GM10266 (cell line): ENCODE results near the gene MSANTD1.

Experiments used
- DNase-seq: peaks from one replicate; pipeline ENCODE4 v3.0.0; 2012; ENCODE audit errors: extremely low spot score
- CTCF ChIP-seq: IDR thresholded peaks from 2 replicates; pipeline ENCODE4 v1.5.1; 2012; ENCODE audit warnings: mild to moderate bottlenecking, low read depth; ENCODE audit not compliant: control insufficient read depth, insufficient read depth; ENCODE audit errors: missing control alignments

The MSANTD1 gene

GRCh38 chr4:3244747-3245146 is 4.2 kb upstream of the MSANTD1 start:
- DNase-seq: no peak
- TF ChIP-seq CTCF: no peak

GRCh38 chr4:3245676-3246075 is 3.3 kb upstream of the MSANTD1 start:
- no peak for DNase-seq
- no peak for TF ChIP-seq CTCF

- TF ChIP-seq CTCF: no peak
- DNase-seq: no peak
Observed at GRCh38 chr4:3246458-3247398, 2.2 kb upstream of the MSANTD1 start.

- no peak for DNase-seq
- TF ChIP-seq CTCF: no peak
Observed at GRCh38 chr4:3247399-3248177, 1.4 kb upstream of the MSANTD1 start.

GRCh38 chr4:3248178-3248480 is 830 bp upstream of the MSANTD1 start:
- TF ChIP-seq CTCF: no peak

GRCh38 chr4:3249711-3250437 is 915 bp downstream of the MSANTD1 start:
- no peak for DNase-seq
- TF ChIP-seq CTCF: no peak

More at GRCh38 chr4:3248178-3248480, 830 bp upstream of the MSANTD1 start:
- no peak for DNase-seq
